NT2/D1 (cell line): ENCODE results near the gene TMCO4.

Experiments
- DNase-seq: peaks from one replicate; pipeline ENCODE4 v3.0.0-alpha.2; 2011; ENCODE audit warnings: low read depth, low spot score
- H3K27me3 ChIP-seq: 2 replicates; pipeline ENCODE4 v1.6.0; 2011; ENCODE audit warnings: mild to moderate bottlenecking; ENCODE audit not compliant: insufficient read length, insufficient read depth
- H3K36me3 ChIP-seq: 2 replicates; pipeline ENCODE4 v1.6.1; 2011; ENCODE audit warnings: mild to moderate bottlenecking, low read length, mixed read lengths; ENCODE audit not compliant: insufficient read depth, insufficient read length
- H3K4me1 ChIP-seq: 2 replicates; pipeline ENCODE4 v1.5.1; 2011; ENCODE audit not compliant: insufficient read depth, insufficient read length
- H3K4me3 ChIP-seq: 2 replicates; pipeline ENCODE4 v1.5.1; 2011; ENCODE audit warnings: low read depth; ENCODE audit not compliant: insufficient read length
- H3K9ac ChIP-seq: 2 replicates; pipeline ENCODE4 v1.6.0; 2011; ENCODE audit warnings: low read depth; ENCODE audit not compliant: insufficient read length
- H3K9me3 ChIP-seq: 2 replicates; pipeline ENCODE4 v1.5.1; 2011; ENCODE audit warnings: mild to moderate bottlenecking, low read length; ENCODE audit not compliant: insufficient read depth
- SUZ12 ChIP-seq: IDR thresholded peaks from 2 replicates; pipeline ENCODE4 v1.6.1; 2011; ENCODE audit not compliant: insufficient read length, insufficient read depth; ENCODE audit errors: extremely low read depth
- YY1 ChIP-seq: IDR thresholded peaks from 2 replicates; pipeline ENCODE4 v1.6.1; 2011; ENCODE audit not compliant: insufficient read length, insufficient read depth
- ZNF274 ChIP-seq: IDR thresholded peaks from 2 replicates; pipeline ENCODE4 v1.6.1; 2011; ENCODE audit warnings: mild to moderate bottlenecking, low read depth, low read length

The TMCO4 gene

GRCh38 chr1:19651141-19651737 is 148.5 kb downstream of the TMCO4 start:
- Histone ChIP-seq H3K9me3 (no peaks in the 10 kb centered on the region), H3K9ac (no peak overlapping the region), H3K4me3 (no peak overlapping the region), H3K4me1 (peaks cover 6% of the 10 kb centered on the region), H3K36me3 (peaks cover 8% of the 10 kb centered on the region), H3K27me3 (peaks cover 2% of the 10 kb centered on the region)
- TF ChIP-seq SUZ12 = no peak
- TF ChIP-seq ZNF274 = no peak
- no peak for TF ChIP-seq YY1
- no peak for DNase-seq

DNA sequence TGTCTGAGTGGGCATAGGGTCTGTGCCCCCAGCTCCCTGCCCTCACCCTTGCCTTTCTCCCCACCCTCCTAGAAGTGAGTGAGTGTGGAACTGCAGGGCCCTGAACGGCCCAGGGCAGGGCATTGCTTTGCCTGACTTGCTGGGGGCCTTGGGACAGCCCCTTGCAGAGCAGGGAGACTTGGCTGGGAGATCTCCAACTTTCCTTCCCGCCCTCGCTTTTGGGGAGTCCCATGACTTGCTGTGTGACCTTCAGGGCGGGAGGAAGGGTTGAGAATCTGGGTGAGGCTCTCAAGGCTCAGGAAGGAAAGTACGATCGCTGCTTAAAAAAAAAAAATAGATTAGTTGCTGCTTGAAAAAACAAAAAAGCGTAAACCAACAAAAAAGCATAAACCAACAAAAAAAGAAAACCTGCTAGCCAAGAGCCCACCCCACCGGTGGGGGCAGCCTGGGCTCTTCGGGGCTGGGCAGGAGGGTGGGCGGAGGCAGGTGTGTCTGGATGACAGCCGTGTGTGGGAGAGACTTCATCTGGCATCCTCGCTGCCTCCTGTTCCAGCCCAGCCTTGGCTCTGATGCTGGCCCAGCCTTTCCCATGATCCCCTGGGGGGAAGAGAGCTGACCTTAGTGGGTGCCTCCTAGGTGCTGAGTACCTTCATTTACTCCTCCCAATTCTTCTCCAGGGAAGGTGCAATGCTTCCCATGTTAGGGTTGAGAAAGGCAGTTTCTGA is 149.1 kb downstream of the TMCO4 start:
- Histone ChIP-seq H3K9me3 (no peaks in the 10 kb centered on the region), H3K27me3 (peaks cover 4% of the 10 kb centered on the region), H3K9ac (no peak overlapping the region), H3K36me3 (peaks cover 4% of the 10 kb centered on the region), H3K4me1 (peaks cover 6% of the 10 kb centered on the region), H3K4me3 (no peak overlapping the region)
- DNase-seq = no peak
- no peak for TF ChIP-seq ZNF274
- TF ChIP-seq YY1 = no peak
- TF ChIP-seq SUZ12 = no peak

DNA sequence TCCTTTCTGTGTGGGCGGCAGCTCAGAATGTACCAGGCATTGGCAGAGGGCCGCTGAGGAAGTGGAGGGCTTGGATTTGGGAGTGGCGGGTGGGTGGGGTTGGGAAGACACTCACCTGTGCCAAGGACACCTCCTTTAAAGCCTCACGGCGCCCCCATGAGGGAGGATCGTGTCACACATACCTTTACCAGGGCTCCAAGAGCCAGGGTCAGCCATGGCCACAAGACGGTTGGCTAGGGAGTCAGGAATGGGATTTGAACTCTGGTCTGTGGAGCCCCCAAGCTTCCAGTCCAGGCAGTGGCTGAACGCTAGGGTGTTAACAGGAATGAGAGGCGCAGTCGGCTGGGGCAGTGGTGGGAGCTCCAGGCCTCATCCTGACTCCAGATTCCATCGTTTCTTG is 151.0 kb downstream of the TMCO4 start:
- Histone ChIP-seq H3K9me3 (no peaks in the 10 kb centered on the region), H3K4me1 (peaks cover 6% of the 10 kb centered on the region), H3K36me3 (no peaks in the 10 kb centered on the region), H3K27me3 (peaks cover 16% of the 10 kb centered on the region), H3K9ac (no peak overlapping the region), H3K4me3 (no peak overlapping the region)
- TF ChIP-seq SUZ12 (no peak), YY1 (no peak), ZNF274 (no peak)
- no peak for DNase-seq

GRCh38 chr1:19648239-19648638 is 151.5 kb downstream of the TMCO4 start:
- H3K9ac ChIP-seq = no peak overlapping the region
- no peak for DNase-seq
- no peaks in the 10 kb centered on the region for H3K9me3 ChIP-seq
- TF ChIP-seq YY1 (no peak), ZNF274 (no peak), SUZ12 (no peak)
- H3K27me3 ChIP-seq = peaks cover 20% of the 10 kb centered on the region
- H3K4me3 ChIP-seq = no peak overlapping the region
- H3K36me3 ChIP-seq = no peaks in the 10 kb centered on the region
- peaks cover 6% of the 10 kb centered on the region for H3K4me1 ChIP-seq

DNA sequence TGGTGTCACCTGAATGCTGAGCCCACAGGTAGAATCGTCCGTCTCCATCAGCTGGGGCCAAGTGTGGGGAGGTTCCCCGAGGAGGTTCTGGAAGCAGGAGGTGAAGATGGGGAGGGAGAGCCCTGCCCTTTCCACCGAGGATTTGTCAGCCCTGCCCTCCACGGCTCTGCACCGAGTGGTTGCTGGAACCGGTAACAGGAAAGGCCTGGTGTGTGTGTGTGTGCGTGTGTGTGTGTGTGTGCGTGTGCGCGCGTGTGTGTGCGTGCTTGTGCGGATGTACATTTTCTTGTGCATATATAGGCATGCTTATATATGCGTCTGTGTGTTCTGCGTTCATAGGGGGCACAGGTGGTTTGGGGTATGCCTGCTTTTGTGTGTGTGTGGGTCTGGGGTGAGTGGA is 152.1 kb downstream of the TMCO4 start:
- TF ChIP-seq ZNF274 = no peak
- H3K27me3 ChIP-seq = peaks cover 26% of the 10 kb centered on the region
- no peak for DNase-seq

GRCh38 chr1:19646377-19647319 is 153.1 kb downstream of the TMCO4 start:
- TF ChIP-seq ZNF274 = no peak
- TF ChIP-seq YY1 = no peak
- TF ChIP-seq SUZ12 = no peak
- Histone ChIP-seq H3K9me3 (no peaks in the 10 kb centered on the region), H3K4me1 (peaks cover 6% of the 10 kb centered on the region), H3K4me3 (no peak overlapping the region), H3K9ac (no peak overlapping the region), H3K36me3 (no peaks in the 10 kb centered on the region), H3K27me3 (peaks cover 32% of the 10 kb centered on the region)
- DNase-seq = no peak

More for the DNA sequence above, 152.1 kb downstream of the TMCO4 start:
- no peaks in the 10 kb centered on the region for H3K36me3 ChIP-seq
- no peak overlapping the region for H3K9ac ChIP-seq
- H3K9me3 ChIP-seq = no peaks in the 10 kb centered on the region
- H3K4me3 ChIP-seq = no peak overlapping the region
- peaks cover 6% of the 10 kb centered on the region for H3K4me1 ChIP-seq
